ENCODE measurements around the gene CYP39A1. TPM values are rescaled to one million over a fixed set of nuclear protein-coding genes. Genes with fewer than 3 reads are reported as not detected.

The CYP39A1 gene, protein sequence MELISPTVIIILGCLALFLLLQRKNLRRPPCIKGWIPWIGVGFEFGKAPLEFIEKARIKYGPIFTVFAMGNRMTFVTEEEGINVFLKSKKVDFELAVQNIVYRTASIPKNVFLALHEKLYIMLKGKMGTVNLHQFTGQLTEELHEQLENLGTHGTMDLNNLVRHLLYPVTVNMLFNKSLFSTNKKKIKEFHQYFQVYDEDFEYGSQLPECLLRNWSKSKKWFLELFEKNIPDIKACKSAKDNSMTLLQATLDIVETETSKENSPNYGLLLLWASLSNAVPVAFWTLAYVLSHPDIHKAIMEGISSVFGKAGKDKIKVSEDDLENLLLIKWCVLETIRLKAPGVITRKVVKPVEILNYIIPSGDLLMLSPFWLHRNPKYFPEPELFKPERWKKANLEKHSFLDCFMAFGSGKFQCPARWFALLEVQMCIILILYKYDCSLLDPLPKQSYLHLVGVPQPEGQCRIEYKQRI
- total RNA-seq, result not detected

DNA sequence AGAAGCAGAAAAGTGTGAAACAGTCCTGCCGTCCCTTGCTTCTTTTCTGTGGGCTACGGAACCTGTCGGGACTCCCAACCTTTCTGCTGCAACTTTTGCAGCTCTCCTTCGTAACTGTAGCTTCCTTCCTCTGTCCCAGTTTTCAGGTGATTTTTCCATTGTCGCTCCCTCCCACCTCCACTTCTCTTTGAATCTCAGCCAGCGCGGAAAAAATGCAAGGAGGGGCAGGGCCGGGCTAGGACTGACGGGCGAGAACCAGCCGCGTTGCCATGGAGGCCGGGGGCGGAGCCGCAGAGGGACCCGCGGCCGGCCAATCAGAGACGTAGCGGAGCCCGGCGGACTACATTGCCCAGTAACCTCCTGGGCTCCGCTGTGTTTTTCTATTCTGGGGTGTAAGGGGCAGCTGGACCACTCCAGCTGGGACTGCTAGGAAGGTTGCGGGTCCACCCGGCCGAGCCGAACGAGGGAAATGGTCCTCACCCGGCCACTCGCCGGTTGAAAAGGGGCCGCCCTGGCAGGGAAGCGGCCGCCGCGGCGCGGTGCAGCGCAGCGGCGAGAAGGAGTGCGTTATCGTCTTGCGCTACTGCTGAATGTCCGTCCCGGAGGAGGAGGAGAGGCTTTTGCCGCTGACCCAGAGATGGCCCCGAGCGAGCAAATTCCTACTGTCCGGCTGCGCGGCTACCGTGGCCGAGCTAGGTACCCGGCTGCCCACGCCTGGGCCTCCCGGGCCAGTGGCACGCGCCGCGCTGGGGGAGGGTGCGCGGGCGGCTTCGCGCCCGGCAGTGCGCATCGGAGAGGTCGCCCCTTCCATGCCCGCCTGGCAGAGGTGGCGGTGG is at the start of gene CYP39A1, which contains the start of gene SLC25A27:
Gene CYP39A1 (minus strand): TSS at position 216 of the 836 bp plus-strand sequence. CDS start 236 bp downstream, outside the sequence.
Gene SLC25A27 (plus strand): TSS at position 373 of the 836 bp plus-strand sequence. CDS start 218 bp downstream, at position 591.
- POLR2A ChIA-PET, result no interaction called here

DNA sequence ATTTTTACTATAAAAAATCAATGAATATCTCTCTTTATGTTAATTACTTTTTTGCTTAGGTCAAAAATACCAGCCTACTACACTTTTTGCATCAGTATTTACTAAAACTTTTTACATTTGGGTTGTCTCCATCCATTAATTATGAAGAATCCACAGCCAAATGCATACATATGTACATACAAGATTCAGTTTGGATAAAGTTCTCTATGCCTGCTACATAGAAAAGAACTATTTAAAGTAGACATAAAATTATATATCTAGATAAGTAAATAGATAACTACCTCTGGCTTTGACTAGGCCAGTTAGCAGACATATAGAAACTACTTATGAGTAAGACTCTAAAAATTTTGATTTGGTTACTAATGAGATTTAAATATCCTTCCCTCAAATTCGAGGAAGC is 47.4 kb upstream of the CYP39A1 start:
- intact Hi-C loops (cut with micrococcal nuclease), result no loop called here
- peaks cover 28% of the 10 kb centered on the region for H3K27me3 Mint-ChIP-seq
- no peak for ATAC-seq
- no peak overlapping the region for H3K4me3 Mint-ChIP-seq
- no peak for DNase-seq
- H3K36me3 Mint-ChIP-seq (ENCODE audit: low read depth), result no peaks in the 10 kb centered on the region
- ChIA-PET POLR2A (no interaction called here), CTCF (no interaction called here)
- H3K27ac Mint-ChIP-seq, result no peak overlapping the region
- TF ChIP-seq, protein P1, sequence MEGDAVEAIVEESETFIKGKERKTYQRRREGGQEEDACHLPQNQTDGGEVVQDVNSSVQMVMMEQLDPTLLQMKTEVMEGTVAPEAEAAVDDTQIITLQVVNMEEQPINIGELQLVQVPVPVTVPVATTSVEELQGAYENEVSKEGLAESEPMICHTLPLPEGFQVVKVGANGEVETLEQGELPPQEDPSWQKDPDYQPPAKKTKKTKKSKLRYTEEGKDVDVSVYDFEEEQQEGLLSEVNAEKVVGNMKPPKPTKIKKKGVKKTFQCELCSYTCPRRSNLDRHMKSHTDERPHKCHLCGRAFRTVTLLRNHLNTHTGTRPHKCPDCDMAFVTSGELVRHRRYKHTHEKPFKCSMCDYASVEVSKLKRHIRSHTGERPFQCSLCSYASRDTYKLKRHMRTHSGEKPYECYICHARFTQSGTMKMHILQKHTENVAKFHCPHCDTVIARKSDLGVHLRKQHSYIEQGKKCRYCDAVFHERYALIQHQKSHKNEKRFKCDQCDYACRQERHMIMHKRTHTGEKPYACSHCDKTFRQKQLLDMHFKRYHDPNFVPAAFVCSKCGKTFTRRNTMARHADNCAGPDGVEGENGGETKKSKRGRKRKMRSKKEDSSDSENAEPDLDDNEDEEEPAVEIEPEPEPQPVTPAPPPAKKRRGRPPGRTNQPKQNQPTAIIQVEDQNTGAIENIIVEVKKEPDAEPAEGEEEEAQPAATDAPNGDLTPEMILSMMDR (IDR thresholded peaks at IDR 0.05), result no peak
- no peaks in the 10 kb centered on the region for H3K4me1 Mint-ChIP-seq (ENCODE audit: low read depth)
- H3K9me3 Mint-ChIP-seq, result no peaks in the 10 kb centered on the region

More for the DNA sequence above, at the start of gene CYP39A1, which contains the start of gene SLC25A27:
- CTCF ChIA-PET, result no interaction called here
- intact Hi-C loops (cut with micrococcal nuclease), result no loop called here
- Mint-ChIP-seq H3K36me3 (ENCODE audit: low read depth) (no peaks in the 10 kb centered on the region), H3K4me3 (peak within 1 kb of the TSS; percentile 76), H3K27me3 (peaks cover 36% of the 10 kb centered on the region), H3K9me3 (no peaks in the 10 kb centered on the region), H3K4me1 (ENCODE audit: low read depth) (peaks cover 13% of the 10 kb centered on the region), H3K27ac (no peak within 1 kb of the TSS)
- DNase-seq (peak; percentile 89), ATAC-seq (peak; percentile 100)
- TF ChIP-seq, protein P1 (IDR thresholded peaks at IDR 0.05), result no peak

- Mint-ChIP-seq H3K27me3 (peaks cover 3% of the 10 kb centered on the region), H3K36me3 (ENCODE audit: low read depth) (no peaks in the 10 kb centered on the region), H3K4me1 (ENCODE audit: low read depth) (no peaks in the 10 kb centered on the region), H3K27ac (no peak overlapping the region), H3K4me3 (no peak overlapping the region), H3K9me3 (no peaks in the 10 kb centered on the region)
- ChIA-PET CTCF (no interaction called here), POLR2A (no interaction called here)
- TF ChIP-seq, protein P1 (IDR thresholded peaks at IDR 0.05), result no peak
- DNase-seq, result no peak
- intact Hi-C loops (cut with micrococcal nuclease), result no loop called here
- ATAC-seq, result no peak
Observed at GRCh38 chr6:46690911-46691451, 38.4 kb upstream of the CYP39A1 start.

GRCh38 chr6:46690141-46690755 is 37.6 kb upstream of the CYP39A1 start:
- POLR2A ChIA-PET, result no interaction called here
- DNase-seq, result no peak
- H3K4me1 Mint-ChIP-seq (ENCODE audit: low read depth), result no peaks in the 10 kb centered on the region

More at GRCh38 chr6:46690141-46690755, 37.6 kb upstream of the CYP39A1 start:
- ATAC-seq, result no peak
- Mint-ChIP-seq H3K4me3 (no peak overlapping the region), H3K27me3 (no peaks in the 10 kb centered on the region), H3K27ac (no peak overlapping the region), H3K36me3 (ENCODE audit: low read depth) (no peaks in the 10 kb centered on the region), H3K9me3 (no peaks in the 10 kb centered on the region)
- TF ChIP-seq, protein P1 (IDR thresholded peaks at IDR 0.05), result no peak
- intact Hi-C loops (cut with micrococcal nuclease), result no loop called here
- CTCF ChIA-PET, result no interaction called here
